ENCODE results near the gene CD300C.
"Not testable (repeated sequence)": the region's sequence is repeated elsewhere in the genome, so short reads cannot be mapped to it uniquely, and the experiment has no call there.

Gene CD300C

DNA sequence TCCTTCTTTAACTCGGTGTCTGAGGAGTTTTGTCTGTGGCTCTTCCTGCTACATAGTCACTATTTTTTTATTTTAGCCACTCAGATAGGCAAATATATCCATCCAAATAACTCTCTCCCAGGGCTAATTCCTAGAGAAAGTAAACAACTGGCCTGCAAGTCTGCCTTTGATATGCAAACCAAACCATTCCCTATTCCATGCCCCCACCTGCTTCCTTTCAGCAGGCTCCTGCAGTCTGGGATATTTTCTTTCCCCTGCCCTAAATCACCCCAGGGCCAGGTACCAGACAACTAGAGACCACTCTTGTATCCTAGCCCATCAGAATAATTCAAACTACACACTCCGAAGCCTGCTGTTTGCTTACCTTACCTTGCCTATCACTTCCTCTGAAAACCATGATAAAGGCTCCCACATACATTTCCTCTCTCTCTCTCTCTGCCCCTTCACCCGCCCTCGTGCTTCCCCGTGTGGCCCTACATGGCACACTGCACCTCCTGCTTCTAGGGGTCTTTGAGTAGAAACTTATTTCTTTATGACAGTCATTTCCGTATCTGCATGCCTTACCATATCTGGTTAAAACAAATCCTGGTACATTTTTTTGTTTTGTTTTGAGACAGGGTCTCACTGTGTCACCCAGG is 13.1 kb upstream of the CD300C start:
- no peak for DNase-seq

- DNase-seq: not testable (repeated sequence)
Measured at GRCh38 chr17:74558402-74558801, 12.5 kb upstream of the CD300C start.

GRCh38 chr17:74555427-74555940 is 9.6 kb upstream of the CD300C start:
- no peak for DNase-seq

DNA sequence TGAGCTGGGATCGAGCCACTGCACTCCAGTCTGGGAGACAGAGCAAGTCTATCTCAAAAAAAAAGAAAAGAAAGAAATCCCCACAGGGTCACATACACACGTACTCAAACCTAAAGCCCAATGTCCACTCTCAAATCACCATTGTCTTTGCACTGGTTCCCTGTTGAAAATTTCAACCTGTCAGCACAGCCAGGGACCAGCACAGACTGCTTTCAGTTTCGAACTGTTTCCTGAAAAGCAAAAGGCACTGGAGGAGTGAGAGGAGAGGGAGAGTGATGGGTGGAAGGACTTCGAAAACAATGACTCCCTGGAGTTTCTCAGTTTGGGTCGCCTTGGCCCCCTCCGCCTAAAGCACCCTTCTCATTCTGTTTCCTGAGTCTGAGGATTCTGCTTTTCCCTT is 9.0 kb upstream of the CD300C start:
- DNase-seq: no peak

DNA sequence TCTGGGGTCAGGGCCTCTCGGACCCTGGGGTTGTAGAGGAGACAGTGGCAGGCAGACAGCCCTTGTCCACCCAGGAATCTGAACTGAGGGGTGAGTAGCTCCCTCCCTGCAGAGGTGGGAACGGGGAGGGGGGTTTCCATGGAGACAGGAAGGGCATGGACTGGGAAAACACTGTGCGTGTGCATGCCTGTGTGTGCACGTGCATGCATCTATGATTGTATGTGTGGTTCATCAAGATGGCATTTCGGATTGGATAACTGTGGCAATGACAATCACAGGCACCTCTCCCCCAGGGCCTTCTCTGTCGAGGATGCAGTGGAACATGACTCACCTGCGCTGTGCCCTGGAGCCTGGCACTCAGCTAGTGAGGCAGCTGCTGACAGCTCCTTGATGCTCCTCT is 6.1 kb upstream of the CD300C start:
- no peak for DNase-seq

- DNase-seq: no peak
Measured at GRCh38 chr17:74550602-74551001, 4.7 kb upstream of the CD300C start.

GRCh38 chr17:74549343-74549742 is 3.4 kb upstream of the CD300C start:
- DNase-seq: no peak

- DNase-seq: no peak
Measured at GRCh38 chr17:74547736-74548135, 1.8 kb upstream of the CD300C start.

DNA sequence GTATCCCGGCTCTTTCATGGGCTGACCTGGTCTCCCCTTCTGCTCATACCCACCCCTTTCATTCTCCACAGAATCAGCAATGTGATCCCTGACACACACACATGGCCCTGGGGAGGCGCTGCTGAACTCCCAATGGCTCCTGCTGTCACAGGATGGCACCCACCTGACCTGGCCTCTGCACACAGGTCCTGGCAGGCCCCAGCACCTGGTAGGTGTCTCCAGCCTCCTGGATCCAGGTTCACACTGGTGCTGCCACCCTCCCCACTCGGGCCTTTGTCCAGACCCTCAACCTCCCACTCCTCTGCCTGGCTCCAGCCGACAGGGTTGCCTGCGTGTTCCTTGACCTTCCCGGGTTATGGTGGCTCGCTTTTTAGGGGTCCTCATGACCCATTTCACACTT is 1.3 kb upstream of the CD300C start:
- DNase-seq: no peak

DNA sequence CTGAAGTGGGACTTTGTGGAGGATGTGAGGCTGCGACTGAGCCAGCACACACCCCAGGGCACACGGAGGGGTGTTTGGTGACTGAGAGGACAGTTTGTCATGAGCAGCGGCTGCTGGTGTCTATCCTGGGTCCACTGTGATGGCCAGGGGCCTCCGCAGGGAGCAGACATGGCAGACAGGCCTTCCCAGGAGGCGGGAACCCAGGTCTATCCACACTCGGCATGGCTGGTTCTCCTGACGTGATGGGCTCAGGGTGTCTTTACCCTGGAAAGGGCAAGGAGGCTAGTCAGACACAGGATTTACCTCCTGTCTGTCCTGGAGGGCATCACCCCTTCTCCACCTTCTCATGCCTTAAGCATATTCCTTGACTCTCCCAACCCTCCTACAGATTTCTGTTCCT is 671 bp upstream of the CD300C start:
- no peak for DNase-seq

- DNase-seq: no peak
Measured at GRCh38 chr17:74544991-74545842, 698 bp downstream of the CD300C start.

DNA sequence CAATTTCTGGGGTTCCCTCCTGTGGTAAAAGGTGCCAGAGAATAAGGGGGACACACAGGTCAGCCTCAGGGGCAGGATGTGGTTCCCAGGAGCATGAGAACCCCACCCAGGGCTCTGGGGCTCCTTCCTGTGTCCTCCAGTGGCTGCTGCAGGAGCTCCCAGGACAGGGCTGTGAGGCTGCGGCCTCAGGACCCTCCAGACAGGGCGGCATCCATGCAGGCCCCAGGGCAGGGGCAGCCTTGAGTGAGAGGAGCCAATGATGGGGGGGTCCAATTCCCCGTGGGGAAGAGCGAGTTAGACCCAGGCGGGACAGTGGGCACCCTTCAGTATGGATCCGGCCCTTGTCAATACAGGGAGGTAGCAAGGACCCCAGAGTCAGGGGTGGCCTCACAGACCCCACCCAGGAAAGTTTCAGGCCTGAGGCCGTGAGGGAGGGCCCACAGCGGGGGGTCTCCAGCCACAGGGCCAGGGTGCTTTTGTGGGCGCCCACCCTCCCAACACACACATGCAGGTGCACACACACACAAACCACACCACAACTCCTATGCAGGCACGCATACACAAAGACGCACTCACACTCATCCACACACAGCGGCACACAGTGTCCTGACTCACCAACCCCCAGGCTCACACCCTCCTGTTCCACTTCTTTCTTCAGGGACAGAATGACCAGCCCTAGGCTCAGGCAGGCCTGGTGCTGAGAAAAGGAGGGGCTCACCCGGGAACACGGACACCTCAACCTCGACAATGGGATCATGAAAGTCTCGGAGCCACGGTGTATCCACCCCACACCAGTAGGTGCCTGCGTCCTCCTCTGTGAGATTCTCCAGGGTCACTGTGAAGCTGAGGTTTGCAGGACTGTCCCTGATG is 1.8 kb downstream of the CD300C start:
- DNase-seq: no peak

DNA sequence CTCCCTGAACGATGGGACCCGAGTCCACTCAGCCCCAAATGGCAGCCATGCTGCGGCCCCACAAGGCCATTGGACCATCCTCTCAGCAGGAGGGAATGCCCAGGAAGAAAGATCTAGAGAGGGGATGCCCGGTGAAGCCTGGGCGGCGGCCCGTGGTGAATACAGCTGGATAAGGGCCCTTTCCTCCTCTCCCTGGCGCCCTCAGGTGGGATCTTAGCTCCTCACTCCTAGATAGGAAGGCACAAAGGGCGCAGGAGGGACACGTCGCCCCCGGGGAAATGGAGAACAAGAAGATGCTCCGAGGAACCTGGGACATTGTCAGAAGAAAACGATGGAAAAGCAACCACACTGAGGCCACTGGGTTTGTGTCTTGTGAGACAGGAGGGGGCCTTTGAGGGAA is 2.5 kb downstream of the CD300C start:
- DNase-seq: no peak

GRCh38 chr17:74542727-74543383 is 3.1 kb downstream of the CD300C start:
- DNase-seq: no peak

- no peak for DNase-seq
Measured at GRCh38 chr17:74542166-74542565, 3.7 kb downstream of the CD300C start.

- no peak for DNase-seq
Measured at GRCh38 chr17:74541176-74542111, 4.5 kb downstream of the CD300C start.

- DNase-seq: no peak
Measured at GRCh38 chr17:74539281-74539820, 6.6 kb downstream of the CD300C start.

DNA sequence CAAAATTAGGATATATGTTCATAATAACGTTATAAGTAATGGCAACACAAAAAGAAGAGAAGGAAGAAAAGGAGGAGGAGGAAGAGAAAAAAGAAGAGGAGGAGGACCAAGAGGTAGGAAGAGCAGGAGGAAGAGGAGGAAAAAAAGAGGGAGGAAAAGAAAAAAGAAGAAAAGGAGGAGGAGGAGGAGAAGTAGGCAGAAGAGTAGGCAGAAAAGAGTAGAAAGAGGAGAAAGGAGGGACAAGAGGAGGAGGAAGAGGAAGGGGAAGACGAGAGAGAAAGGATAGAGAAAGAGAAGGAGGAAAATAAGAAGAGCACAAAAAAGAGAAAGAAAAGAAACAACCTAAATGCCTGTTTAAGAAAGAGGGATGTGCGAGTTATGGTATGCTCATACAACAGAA is 9.0 kb downstream of the CD300C start:
- no peak for DNase-seq

- no peak for DNase-seq
Measured at GRCh38 chr17:74532115-74532514, 13.8 kb downstream of the CD300C start.

- DNase-seq: no peak
Measured at GRCh38 chr17:74531231-74531761, 14.6 kb downstream of the CD300C start, which contains the start of gene CD300LB. Gene CD300LB (minus strand): TSS chr17:74531475. CDS start chr17:74531350, 125 bp downstream.

- no peak for DNase-seq
Measured at GRCh38 chr17:74530831-74531150, 15.1 kb downstream of the CD300C start.

All from activated CD4-positive, alpha-beta T cell treated with anti-CD3 and anti-CD28 coated beads for 4 hours (primary cell).